HG02798 (cell line): ENCODE data around the gene STX1B.
"Not testable (repeated sequence)": the region's sequence is repeated elsewhere in the genome, so short reads cannot be mapped to it uniquely, and the experiment has no call there.

Experiments used
- ATAC-seq: cut with Tn5 transposase; IDR thresholded peaks from one replicate; pipeline ENCODE4 v1.9.1; 2021; ENCODE audit warnings: mild to moderate bottlenecking; ENCODE audit not compliant: unreplicated experiment, poor library complexity

STX1B gene

GRCh38 chr16:30939571-30939970, 70.9 kb downstream of the STX1B start:
- ATAC-seq = not testable (repeated sequence)
